Keratinocyte (primary cell): Measurements from ENCODE around the gene ARMC10. TPM values are rescaled to one million over a fixed set of nuclear protein-coding genes. Genes with fewer than 3 reads are reported as not detected.

Experiments
- DNase-seq: peaks from one replicate; pipeline ENCODE4 v3.0.0-alpha.2; 2011; ENCODE audit warnings: low read depth, missing footprints, low spot score
- FAIRE-seq: peaks from 2 replicates; lab custom pipeline; 2011; peaks lifted over from hg19 to GRCh38; lab: Jason Lieb, UNC
- H2AFZ ChIP-seq: 2 replicates; pipeline ENCODE4 v1.6.0; 2012; ENCODE audit warnings: low read length, control low read depth, inconsistent platforms; ENCODE audit not compliant: control insufficient read depth
- H3K27ac ChIP-seq: 2 replicates; pipeline ENCODE4 v1.5.1; 2011; ENCODE audit warnings: low read length; ENCODE audit not compliant: control insufficient read depth, insufficient read depth
- H3K27me3 ChIP-seq: 3 replicates; pipeline ENCODE4 v1.6.0; 2011; ENCODE audit warnings: low read length; ENCODE audit not compliant: control insufficient read depth, insufficient read depth; ENCODE audit errors: extremely low read depth
- H3K36me3 ChIP-seq, 2 experiments: 2 replicates in 1 of 2; 3 replicates in 1 of 2; pipeline ENCODE4 v1.5.1; 2011; ENCODE audit warnings: low read length in 2 of 2, mild to moderate bottlenecking in 1 of 2; ENCODE audit not compliant: control insufficient read depth in 2 of 2, insufficient read depth in 2 of 2; ENCODE audit errors: extremely low read depth in 1 of 2
- H3K4me1 ChIP-seq: 3 replicates; pipeline ENCODE4 v1.5.1; 2011; ENCODE audit warnings: low read length; ENCODE audit not compliant: control insufficient read depth, insufficient read depth; ENCODE audit errors: extremely low read depth
- H3K4me2 ChIP-seq: 3 replicates; pipeline ENCODE4 v1.6.0; 2011; ENCODE audit warnings: low read depth, low read length; ENCODE audit not compliant: control insufficient read depth, insufficient read depth; ENCODE audit errors: extremely low read depth
- H3K4me3 ChIP-seq, 3 experiments: fragments of 200-600 bp in 1 of 3; sonication (generic) in 1 of 3; 2 replicates in 2 of 3; 3 replicates in 1 of 3; pipeline ENCODE4 v1.5.1; 2011 to 2016; ENCODE audit warnings: low read length in 3 of 3, mild to moderate bottlenecking in 3 of 3, control low read depth in 2 of 3, inconsistent platforms in 1 of 3, low read depth in 1 of 3, mixed read lengths in 1 of 3, mixed run types in 1 of 3, moderate library complexity in 1 of 3; ENCODE audit not compliant: control insufficient read depth in 2 of 3, insufficient read depth in 2 of 3; ENCODE audit errors: extremely low read depth in 1 of 3
- H3K79me2 ChIP-seq: 2 replicates; pipeline ENCODE4 v1.6.0; 2012; ENCODE audit warnings: low read length; ENCODE audit not compliant: control insufficient read depth, insufficient read depth
- H3K9ac ChIP-seq: 3 replicates; pipeline ENCODE4 v1.6.0; 2011; ENCODE audit warnings: low read length; ENCODE audit not compliant: control insufficient read depth, insufficient read depth; ENCODE audit errors: extremely low read depth
- H3K9me1 ChIP-seq: 3 replicates; pipeline ENCODE4 v1.6.0; 2011; ENCODE audit warnings: low read length; ENCODE audit not compliant: control insufficient read depth, insufficient read depth; ENCODE audit errors: extremely low read depth
- H3K9me3 ChIP-seq: 2 replicates; pipeline ENCODE4 v1.5.1; 2012; ENCODE audit warnings: low read depth, low read length; ENCODE audit not compliant: control insufficient read depth
- H4K20me1 ChIP-seq: 3 replicates; pipeline ENCODE4 v1.6.0; 2011; ENCODE audit warnings: low read length; ENCODE audit not compliant: control insufficient read depth, insufficient read depth; ENCODE audit errors: extremely low read depth
- CTCF ChIP-seq, 3 experiments: IDR thresholded peaks in 1 of 3; conservative IDR thresholded peaks in 1 of 3; optimal IDR thresholded peaks in 1 of 3; 2 replicates in 2 of 3; 3 replicates in 1 of 3; pipeline versions ENCODE3 to v1.5.1; 2011; ENCODE audit warnings: low read length in 3 of 3, mild to moderate bottlenecking in 3 of 3, moderate library complexity in 2 of 3, control low read depth in 1 of 3, inconsistent platforms in 1 of 3; ENCODE audit not compliant: insufficient read depth in 2 of 3; ENCODE audit errors: extremely low read depth in 1 of 3
- EZH2 ChIP-seq: IDR thresholded peaks from one replicate; pipeline ENCODE4 v1.6.1; 2012; ENCODE audit warnings: inconsistent platforms, mild to moderate bottlenecking, low read length, moderate library complexity
- dilution Hi-C: fragments of 300-500 bp; cut with MboI; formaldehyde crosslinking; loops from one replicate; pipeline ENCODE4 v1.7.0; 2020; ENCODE audit warnings: low sequenced_read_pairs; ENCODE audit not compliant: extremely low pct_ligation_motif_present
- polyA plus RNA-seq, 5 experiments: library from polyadenylated mRNA; depleted of rRNA in 3 of 5; stranded (reverse) in 3 of 5; stranded (forward) in 1 of 5; unstranded in 1 of 5; fragments of >200 nt; gene quantifications; 1 replicate in 1 of 5; 2 replicates in 3 of 5; 3 replicates in 1 of 5; pipeline versions ENCODE4 v1.2.1 to v1.2.3, GENCODE V29; 2011 to 2012; ENCODE audit warnings: missing spikeins in 2 of 5, low read depth in 1 of 5, low replicate concordance in 1 of 5

The ARMC10 gene
- polyA plus RNA-seq, 1 donor (not counting 4 experiments of a cell fraction or from before 2014, with no cell fraction given) = 47.1 TPM

GRCh38 chr7:103114576-103115008 lies 39.7 kb downstream of the ARMC10 start:
- H3K36me3 ChIP-seq = no peaks in the 10 kb centered on the region
- H3K27ac ChIP-seq = no peak overlapping the region
- no peak overlapping the region for H3K9ac ChIP-seq
- H3K4me3 ChIP-seq = no peak overlapping the region
- H3K9me3 ChIP-seq = no peaks in the 10 kb centered on the region
- peaks cover 5% of the 10 kb centered on the region for H3K4me1 ChIP-seq
- H3K4me2 ChIP-seq = no peak overlapping the region
- no peaks in the 10 kb centered on the region for H3K27me3 ChIP-seq
- no peak overlapping the region for H2AFZ ChIP-seq
- FAIRE-seq = no peak
- no peak for TF ChIP-seq CTCF (optimal IDR thresholded peaks at IDR 0.05 in 1 of 3, IDR thresholded peaks at IDR 0.05 in 1 of 3, conservative IDR thresholded peaks at IDR 0.05 in 1 of 3; ENCODE audit: extremely low read depth in 1 of 3, insufficient read depth in 2 of 3, low read length in 3 of 3)
- TF ChIP-seq EZH2 = no peak
- H4K20me1 ChIP-seq = no peaks in the 10 kb centered on the region
- no peaks in the 10 kb centered on the region for H3K9me1 ChIP-seq
- no peaks in the 10 kb centered on the region for H3K79me2 ChIP-seq
- dilution Hi-C loops = no loop called here
- DNase-seq = no peak

- H3K9ac ChIP-seq = no peak overlapping the region
- H3K27me3 ChIP-seq = no peaks in the 10 kb centered on the region
- TF ChIP-seq CTCF (optimal IDR thresholded peaks at IDR 0.05 in 1 of 3, IDR thresholded peaks at IDR 0.05 in 1 of 3, conservative IDR thresholded peaks at IDR 0.05 in 1 of 3; ENCODE audit: extremely low read depth in 1 of 3, insufficient read depth in 2 of 3, low read length in 3 of 3) (no peak), EZH2 (no peak)
- no peak overlapping the region for H3K4me2 ChIP-seq
- H4K20me1 ChIP-seq = no peaks in the 10 kb centered on the region
- H3K4me3 ChIP-seq = no peak overlapping the region
- H3K9me1 ChIP-seq = no peaks in the 10 kb centered on the region
- no peaks in the 10 kb centered on the region for H3K9me3 ChIP-seq
- H3K4me1 ChIP-seq = peaks cover 5% of the 10 kb centered on the region
- H2AFZ ChIP-seq = no peak overlapping the region
- dilution Hi-C loops = no loop called here
- no peaks in the 10 kb centered on the region for H3K36me3 ChIP-seq
- DNase-seq (no peak), FAIRE-seq (no peak)
- H3K27ac ChIP-seq = no peak overlapping the region
- no peaks in the 10 kb centered on the region for H3K79me2 ChIP-seq
Observed at GRCh38 chr7:103115771-103116170, 40.8 kb downstream of the ARMC10 start.
